ENCODE results near the gene LPP. TPM values are rescaled to one million over a fixed set of nuclear protein-coding genes. Genes with fewer than 3 reads are reported as not detected.

Gene LPP
- total RNA-seq, 1 donor = 92.1 TPM

DNA sequence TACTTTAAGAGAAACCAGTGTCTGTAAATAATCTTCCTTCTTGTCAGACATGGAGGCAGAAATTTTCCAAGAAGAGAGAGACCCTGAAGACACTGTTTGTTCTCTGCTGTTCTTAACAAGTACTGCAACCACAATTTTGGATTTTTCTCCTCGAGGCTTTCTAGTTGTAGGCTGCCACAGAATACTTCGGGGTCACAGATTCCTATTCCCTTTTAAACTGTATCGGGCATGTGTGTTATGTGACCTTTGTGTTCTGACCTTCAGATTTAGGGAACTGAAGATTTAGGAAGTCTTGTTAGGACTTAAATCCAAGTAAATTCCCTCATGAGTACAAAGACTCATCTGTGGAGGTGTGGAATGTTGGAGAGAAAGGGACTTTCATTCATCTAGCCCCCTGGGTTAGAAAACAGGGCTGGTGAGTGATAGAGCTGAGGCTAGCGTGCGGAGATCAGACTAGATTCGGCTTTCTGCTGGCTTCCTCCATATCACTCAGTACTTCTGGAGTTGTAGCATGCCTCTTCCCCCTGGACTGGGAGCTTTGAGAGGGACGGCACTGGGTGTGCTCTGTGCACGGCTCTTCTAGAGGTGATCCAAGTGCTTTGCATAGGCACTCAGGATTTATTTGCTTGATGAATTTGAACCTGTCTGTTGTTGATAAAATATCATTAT lies 237.0 kb downstream of the LPP start:
- DNase-seq (ENCODE audit: low read depth) = no peak
- TF ChIP-seq, protein P1, sequence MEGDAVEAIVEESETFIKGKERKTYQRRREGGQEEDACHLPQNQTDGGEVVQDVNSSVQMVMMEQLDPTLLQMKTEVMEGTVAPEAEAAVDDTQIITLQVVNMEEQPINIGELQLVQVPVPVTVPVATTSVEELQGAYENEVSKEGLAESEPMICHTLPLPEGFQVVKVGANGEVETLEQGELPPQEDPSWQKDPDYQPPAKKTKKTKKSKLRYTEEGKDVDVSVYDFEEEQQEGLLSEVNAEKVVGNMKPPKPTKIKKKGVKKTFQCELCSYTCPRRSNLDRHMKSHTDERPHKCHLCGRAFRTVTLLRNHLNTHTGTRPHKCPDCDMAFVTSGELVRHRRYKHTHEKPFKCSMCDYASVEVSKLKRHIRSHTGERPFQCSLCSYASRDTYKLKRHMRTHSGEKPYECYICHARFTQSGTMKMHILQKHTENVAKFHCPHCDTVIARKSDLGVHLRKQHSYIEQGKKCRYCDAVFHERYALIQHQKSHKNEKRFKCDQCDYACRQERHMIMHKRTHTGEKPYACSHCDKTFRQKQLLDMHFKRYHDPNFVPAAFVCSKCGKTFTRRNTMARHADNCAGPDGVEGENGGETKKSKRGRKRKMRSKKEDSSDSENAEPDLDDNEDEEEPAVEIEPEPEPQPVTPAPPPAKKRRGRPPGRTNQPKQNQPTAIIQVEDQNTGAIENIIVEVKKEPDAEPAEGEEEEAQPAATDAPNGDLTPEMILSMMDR (IDR thresholded peaks at IDR 0.05; ENCODE audit: insufficient read depth, low read length) = peak; percentile 5
- no peak overlapping the region for H3K4me3 ChIP-seq (ENCODE audit: low read depth, low read length)

DNA sequence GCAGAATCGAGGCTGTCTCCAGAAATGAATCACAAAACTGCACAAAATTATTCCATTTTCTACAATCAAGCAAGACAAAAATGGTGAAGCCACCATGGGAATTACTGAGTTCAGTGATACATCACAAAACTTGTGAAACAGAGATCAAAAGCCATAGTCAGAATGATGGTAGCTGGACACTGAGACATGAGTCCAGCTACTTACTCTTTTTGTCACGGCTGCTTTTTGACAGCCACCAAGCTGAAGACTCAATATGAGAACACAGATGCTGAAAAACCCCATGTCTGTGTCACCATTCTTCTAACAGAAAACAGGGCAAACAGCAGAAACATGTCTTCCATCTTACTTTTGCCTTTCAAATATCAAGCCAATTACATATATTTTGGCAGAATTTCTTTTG lies 237.6 kb downstream of the LPP start:
- DNase-seq (ENCODE audit: low read depth) = no peak
- no peak overlapping the region for H3K4me3 ChIP-seq (ENCODE audit: low read depth, low read length)
- TF ChIP-seq, protein P1 (IDR thresholded peaks at IDR 0.05; ENCODE audit: insufficient read depth, low read length) = no peak

DNA sequence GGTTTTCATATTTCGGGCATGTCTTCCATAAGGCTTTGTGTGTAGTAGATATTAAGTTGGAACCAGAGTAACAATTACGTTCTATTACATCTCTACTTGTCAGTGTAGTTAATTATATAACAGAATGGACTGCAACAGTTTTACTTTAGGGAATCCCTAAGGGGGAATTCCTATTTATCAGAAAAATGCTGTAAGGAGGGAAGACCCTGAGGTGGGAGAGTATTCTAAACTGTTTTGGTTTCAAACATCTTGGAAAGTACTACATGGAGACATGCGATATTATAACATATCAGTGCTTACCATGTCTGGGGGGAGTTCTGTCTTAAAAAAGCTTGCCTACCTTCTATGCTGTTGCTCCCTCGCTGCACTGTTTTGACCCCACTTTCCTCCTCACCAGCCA lies 238.1 kb downstream of the LPP start:
- DNase-seq (ENCODE audit: low read depth) = no peak
- TF ChIP-seq, protein P1 (IDR thresholded peaks at IDR 0.05; ENCODE audit: insufficient read depth, low read length) = no peak
- H3K4me3 ChIP-seq (ENCODE audit: low read depth, low read length) = no peak overlapping the region

DNA sequence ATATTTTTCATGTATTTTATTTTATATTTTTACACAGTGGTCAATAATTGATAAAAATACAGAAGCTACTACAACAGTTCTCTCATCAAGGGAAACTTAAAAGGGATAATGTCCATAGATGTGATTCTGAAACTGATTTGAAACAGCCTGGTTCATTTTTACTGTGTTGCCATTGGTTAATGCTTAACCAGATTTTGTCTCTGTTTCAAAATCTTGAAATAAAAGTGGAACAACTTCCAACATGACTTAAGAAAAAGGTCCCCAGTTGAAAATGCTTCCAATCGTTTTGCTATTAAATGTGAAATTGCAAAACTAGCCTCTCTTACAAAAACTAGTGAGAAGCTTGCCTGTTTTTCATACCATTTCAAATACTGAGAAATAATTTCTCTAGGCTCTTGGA lies 240.7 kb downstream of the LPP start:
- TF ChIP-seq, protein P1 (IDR thresholded peaks at IDR 0.05; ENCODE audit: insufficient read depth, low read length) = no peak
- no peak overlapping the region for H3K4me3 ChIP-seq (ENCODE audit: low read depth, low read length)

DNA sequence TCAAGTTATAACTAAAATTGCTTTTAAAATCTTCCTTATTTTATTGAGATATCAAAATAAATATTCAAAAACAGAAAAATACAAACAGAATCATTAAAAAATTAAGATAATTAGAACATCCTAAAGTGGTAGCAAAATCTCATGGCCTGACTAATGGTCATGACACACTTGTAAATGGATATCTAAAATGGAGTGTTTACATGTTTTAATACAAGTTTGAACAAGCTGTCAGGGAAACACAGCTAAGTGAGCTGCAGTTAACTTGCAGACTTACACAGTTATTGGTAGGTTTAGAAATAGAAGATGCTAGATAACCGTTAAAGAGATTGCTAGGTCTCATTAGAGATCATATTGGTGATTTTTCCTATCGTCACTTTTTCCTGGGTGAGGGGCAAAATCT lies 242.3 kb downstream of the LPP start:
- TF ChIP-seq, protein P1 (IDR thresholded peaks at IDR 0.05; ENCODE audit: insufficient read depth, low read length) = no peak
- no peak for DNase-seq (ENCODE audit: low read depth)
- H3K4me3 ChIP-seq (ENCODE audit: low read depth, low read length) = no peak overlapping the region

More for the DNA sequence above, 240.7 kb downstream of the LPP start:
- DNase-seq (ENCODE audit: low read depth) = no peak

DNA sequence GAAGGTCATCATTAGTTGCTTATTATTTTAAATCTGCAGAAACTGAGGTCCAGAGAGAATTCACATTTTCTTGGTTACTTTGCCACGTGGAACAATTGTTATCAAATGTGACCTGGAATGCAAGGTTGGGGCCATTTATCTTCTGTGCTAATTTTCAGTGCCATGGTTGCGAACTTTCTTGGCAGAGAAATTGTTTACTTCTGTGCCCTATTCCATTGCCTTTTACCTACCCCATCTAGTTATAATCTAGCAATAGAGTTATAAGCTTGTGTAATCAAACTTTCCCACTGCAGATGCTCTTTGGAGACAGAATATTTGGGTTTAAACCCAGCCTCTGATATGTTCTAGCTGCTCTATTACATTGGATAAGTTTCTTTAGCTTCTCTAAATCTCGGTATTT lies 242.9 kb downstream of the LPP start:
- DNase-seq (ENCODE audit: low read depth) = no peak
- H3K4me3 ChIP-seq (ENCODE audit: low read depth, low read length) = no peak overlapping the region
- TF ChIP-seq, protein P1 (IDR thresholded peaks at IDR 0.05; ENCODE audit: insufficient read depth, low read length) = no peak

Data from fibroblast of the aortic adventitia (primary cell).